NCI-H1436 treated with DMSO at 0.1 percent for 48 hours (cell line): ENCODE results near the gene DAPP1.
A peak's percentile ranks its signal among the peaks of the same experiment; 100 is the strongest.
"Not testable (repeated sequence)": the region's sequence is repeated elsewhere in the genome, so short reads cannot be mapped to it uniquely, and the experiment has no call there.

ENCODE experiments used
- DNase-seq: peaks from one replicate; lab custom pipeline; 2025; lab: John Stamatoyannopoulos, UW

DAPP1 gene

GRCh38 chr4:99816545-99817308 lies at the start of gene DAPP1:
Gene DAPP1 (plus strand): TSS chr4:99816827. CDS start chr4:99816914, 87 bp downstream.
- no peak for DNase-seq

- not testable (repeated sequence) for DNase-seq
Measured at GRCh38 chr4:99770842-99771241, 45.8 kb upstream of the DAPP1 start.

- DNase-seq, result no peak
Measured at GRCh38 chr4:99783940-99784339, 32.7 kb upstream of the DAPP1 start.

- no peak for DNase-seq
Measured at GRCh38 chr4:99784842-99785241, 31.8 kb upstream of the DAPP1 start.

- peak; percentile 93 for DNase-seq
Measured at GRCh38 chr4:99790796-99791617, 25.6 kb upstream of the DAPP1 start.

- DNase-seq, result no peak
Measured at GRCh38 chr4:99800332-99801004, 16.2 kb upstream of the DAPP1 start.

- no peak for DNase-seq
Measured at GRCh38 chr4:99801005-99801699, 15.5 kb upstream of the DAPP1 start.

- peak; percentile 86 for DNase-seq
Measured at GRCh38 chr4:99803566-99804101, 13.0 kb upstream of the DAPP1 start.

- DNase-seq, result no peak
Measured at GRCh38 chr4:99806545-99806944, 10.1 kb upstream of the DAPP1 start.

GRCh38 chr4:99807666-99808065 lies 9.0 kb upstream of the DAPP1 start:
- DNase-seq, result no peak

GRCh38 chr4:99808260-99808857 lies 8.3 kb upstream of the DAPP1 start:
- DNase-seq, result no peak

GRCh38 chr4:99809326-99809725 lies 7.3 kb upstream of the DAPP1 start:
- DNase-seq, result no peak

GRCh38 chr4:99810536-99810935 lies 6.1 kb upstream of the DAPP1 start:
- DNase-seq, result no peak

GRCh38 chr4:99811117-99811516 lies 5.5 kb upstream of the DAPP1 start:
- no peak for DNase-seq

- peak; percentile 29 for DNase-seq
Measured at GRCh38 chr4:99811850-99812249, 4.8 kb upstream of the DAPP1 start.

- no peak for DNase-seq
Measured at GRCh38 chr4:99815597-99816011, 1.0 kb upstream of the DAPP1 start.

GRCh38 chr4:99817309-99817890 lies 773 bp downstream of the DAPP1 start:
- no peak for DNase-seq

- no peak for DNase-seq
Measured at GRCh38 chr4:99818661-99819060, 2.0 kb downstream of the DAPP1 start.

- DNase-seq, result no peak
Measured at GRCh38 chr4:99821918-99822503, 5.4 kb downstream of the DAPP1 start.

GRCh38 chr4:99822734-99823133 lies 6.1 kb downstream of the DAPP1 start:
- DNase-seq, result no peak
